DMS53 (cell line): ENCODE measurements around the gene BACE2.
"Not testable (repeated sequence)": the region's sequence is repeated elsewhere in the genome, so short reads cannot be mapped to it uniquely, and the experiment has no call there.

Source experiments
- DNase-seq: peaks from one replicate; lab custom pipeline; 2025; lab: John Stamatoyannopoulos, UW

BACE2 gene

GRCh38 chr21:41240040-41240439 lies 72.1 kb downstream of the BACE2 start:
- no peak for DNase-seq

DNA sequence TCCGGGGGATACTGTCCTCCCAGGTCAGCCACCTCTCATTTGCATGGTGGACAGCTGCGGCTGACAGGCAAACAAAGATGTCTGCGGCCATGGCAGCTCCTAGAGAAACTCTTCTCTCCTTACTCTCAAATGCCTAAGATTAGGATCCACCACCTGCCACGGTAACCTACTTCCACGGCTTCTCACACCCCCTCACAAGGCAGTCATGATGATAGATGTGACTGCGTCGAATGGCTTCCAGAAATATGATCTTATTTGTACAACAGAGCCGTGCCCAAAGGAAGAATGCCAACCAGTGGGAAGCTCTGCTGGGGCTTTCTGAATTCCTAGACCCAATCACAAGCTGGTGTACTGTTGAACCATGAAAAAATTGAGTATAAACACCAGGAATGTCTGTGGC lies 73.4 kb downstream of the BACE2 start:
- no peak for DNase-seq

GRCh38 chr21:41242238-41242829 lies 74.4 kb downstream of the BACE2 start:
- DNase-seq: no peak

GRCh38 chr21:41243107-41243506 lies 75.1 kb downstream of the BACE2 start:
- no peak for DNase-seq

- not testable (repeated sequence) for DNase-seq
Observed at GRCh38 chr21:41244266-41244880, 76.4 kb downstream of the BACE2 start.

DNA sequence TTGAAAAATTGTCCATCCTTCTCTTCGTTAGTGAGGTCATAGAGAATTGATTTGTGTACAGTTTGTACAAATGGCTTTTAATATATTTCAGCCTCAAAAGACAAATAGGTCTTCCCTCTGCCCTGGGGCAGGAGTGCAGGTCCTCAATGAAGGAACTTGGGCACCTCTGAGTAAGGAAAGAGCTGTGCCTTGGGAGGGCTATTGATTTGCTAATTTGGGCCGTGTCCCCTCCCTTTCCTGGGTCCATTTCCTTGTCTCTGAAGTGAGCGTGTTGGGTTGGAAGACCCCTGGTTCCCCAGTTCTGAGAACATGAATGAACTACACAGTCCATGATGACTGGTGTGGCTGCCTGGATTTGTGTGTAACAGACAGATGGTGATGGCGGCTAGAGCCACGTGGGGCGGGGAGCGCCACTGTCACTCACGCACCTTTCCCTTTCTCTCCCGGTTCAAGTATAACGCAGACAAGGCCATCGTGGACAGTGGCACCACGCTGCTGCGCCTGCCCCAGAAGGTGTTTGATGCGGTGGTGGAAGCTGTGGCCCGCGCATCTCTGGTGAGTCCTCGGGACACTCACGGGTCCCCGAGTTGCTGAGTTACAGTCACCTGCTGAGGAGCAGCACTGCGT lies 77.7 kb downstream of the BACE2 start:
- no peak for DNase-seq

DNA sequence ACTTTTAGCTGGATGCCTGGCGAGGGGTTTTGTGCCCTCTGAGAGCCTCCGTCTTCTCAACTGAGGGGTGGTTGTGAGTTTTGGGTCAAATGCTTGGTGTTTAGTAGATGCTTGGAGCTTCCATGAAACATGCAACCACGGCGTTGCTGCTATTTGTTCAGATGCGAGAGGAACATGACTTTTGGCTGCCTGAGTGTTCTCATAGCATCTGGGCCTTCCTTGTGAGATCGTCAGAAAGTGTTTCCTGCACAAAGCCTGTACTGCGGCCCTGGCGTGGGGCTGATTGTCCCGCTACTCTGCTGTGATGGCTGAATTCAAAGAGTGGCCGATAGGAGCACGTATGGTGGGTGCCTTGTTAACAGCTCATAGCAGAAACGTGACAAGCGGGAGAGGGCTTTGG lies 78.8 kb downstream of the BACE2 start:
- DNase-seq: no peak

DNA sequence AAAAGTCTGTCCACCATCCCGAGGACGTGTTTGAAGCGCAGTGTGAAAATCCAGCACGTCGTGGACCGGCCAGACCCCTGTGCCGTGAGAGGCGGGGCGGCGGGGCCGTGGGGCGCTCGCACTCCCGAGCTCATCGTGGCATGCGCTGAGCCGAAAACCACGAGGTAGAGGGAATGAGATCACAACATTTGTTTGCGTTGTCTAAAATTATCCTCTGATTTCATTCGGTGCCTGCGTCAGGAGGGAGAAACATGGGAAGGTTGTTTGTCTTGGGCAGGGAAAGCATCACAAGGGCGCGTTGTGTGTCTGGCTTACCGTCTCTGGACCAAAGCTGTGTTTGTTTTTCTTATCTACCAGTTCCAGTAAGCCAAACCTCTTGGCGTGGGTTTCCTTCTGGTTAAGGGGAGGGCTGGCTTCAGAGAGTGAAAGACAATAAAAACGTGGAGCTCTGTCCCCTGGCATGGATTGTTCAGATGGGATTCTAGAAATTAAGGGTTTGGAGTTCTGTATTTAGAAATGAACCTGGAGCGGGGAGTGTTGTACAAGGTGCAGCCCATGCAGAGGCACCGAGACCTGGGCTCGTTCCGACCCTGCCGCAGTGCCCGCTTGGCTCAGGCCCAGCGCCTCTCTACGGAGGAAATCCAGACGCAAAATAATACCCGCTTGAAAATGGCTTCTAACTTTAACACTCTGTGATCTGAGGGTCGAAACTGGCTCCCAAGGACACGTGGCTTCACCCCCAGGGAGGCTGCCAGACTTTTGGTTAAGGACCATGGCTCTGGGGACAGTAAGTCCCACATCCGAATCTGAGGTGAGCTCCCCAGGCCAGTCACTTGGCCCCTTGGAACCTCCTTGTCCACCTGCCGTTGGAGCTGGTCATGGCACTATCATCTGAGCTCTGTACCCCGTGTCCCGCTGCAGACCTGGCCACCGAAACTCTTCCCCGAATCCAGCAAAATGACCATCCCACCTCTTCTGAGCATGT lies 79.9 kb downstream of the BACE2 start:
- peak; percentile 21 for DNase-seq

DNA sequence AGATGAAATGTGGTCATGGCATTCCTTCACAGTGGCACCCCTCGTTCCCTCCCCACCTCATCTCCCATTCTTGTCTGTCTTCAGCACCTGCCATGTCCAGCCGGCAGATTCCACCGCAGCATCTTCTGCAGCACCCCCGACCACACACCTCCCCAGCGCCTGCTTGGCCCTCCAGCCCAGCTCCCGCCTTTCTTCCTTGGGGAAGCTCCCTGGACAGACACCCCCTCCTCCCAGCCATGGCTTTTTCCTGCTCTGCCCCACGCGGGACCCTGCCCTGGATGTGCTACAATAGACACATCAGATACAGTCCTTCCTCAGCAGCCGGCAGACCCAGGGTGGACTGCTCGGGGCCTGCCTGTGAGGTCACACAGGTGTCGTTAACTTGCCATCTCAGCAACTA lies 81.5 kb downstream of the BACE2 start:
- no peak for DNase-seq

- no peak for DNase-seq
Observed at GRCh38 chr21:41250519-41250918, 82.6 kb downstream of the BACE2 start.

DNA sequence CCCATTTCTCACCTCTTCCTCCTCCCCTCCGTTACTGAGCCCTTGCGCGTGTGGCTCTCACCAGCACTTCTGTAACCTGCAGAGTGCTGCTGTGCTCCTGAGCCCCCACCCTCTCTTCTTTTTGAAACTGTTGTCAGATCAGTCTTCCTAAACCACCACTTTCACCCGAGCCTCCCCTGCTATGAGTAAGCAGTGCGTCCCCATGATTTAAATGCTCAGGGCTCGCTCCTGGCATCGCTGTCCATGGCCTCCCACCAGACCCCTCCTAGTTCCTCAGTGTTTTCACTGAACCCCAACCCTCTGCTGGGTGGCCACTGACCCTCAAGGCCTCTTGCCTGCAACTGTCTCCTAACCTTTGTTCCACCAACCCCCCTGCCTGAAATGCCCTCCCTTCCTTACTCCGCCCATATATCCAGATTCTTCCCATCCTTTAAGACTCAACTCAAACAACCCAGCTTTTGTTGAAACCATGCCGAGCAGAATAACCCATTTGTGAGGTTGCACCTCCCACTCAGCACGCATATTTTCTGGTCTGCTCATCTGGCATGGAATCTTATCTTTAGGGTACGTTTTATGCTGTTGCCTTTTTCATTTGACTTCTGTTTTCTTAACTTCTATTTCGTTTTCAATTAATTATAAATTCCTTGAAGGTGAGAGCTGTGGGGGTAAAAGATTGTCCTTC lies 84.1 kb downstream of the BACE2 start:
- no peak for DNase-seq

DNA sequence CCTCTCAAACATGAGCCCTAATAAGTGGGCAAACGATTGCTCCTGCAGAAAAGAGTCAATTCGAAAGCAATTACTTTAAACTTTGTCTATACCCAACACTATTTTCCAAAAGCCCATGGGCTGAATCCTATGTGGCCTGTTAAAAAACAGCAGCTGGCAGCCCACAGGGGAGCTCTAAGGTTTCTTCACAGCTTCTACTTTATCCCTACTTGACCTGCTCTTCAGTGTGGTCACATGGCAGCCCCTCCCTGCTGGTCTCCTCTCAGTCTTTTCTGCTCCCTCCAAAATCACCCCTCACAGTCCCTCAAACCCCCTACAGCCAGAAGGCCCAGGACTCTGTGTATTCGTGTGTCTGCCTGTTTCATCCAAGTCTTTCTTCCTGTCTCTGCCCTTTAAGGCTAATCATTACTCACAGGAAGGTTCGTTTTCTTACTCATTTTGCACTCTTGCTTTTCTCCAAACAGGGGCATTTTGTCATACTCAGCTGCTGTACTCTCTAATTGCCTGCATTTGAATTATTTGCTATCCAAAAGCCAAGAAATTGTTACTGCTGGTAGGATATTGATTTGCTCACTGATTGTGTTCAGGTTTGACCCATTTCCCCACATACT lies 86.2 kb downstream of the BACE2 start:
- DNase-seq: no peak

DNA sequence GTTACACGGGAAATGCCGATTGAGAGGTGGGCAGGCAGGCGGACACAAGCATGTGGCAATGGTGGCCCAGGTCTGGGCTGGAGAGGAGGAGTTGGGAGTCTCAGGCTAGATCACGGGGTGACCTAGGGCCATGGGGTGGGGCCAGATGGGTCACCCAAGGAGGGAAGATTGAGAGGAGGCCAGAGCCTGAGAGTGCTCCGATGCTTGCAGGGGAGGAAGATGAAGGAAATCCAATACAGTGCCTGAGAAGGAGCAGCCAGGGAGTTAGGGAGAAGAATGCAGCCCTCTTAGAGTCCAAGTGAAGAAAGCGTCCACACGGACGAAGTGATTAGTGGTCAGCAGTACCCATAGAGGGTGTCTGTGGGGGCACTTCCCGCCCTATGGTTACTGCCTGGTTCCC lies 87.2 kb downstream of the BACE2 start:
- DNase-seq: no peak

DNA sequence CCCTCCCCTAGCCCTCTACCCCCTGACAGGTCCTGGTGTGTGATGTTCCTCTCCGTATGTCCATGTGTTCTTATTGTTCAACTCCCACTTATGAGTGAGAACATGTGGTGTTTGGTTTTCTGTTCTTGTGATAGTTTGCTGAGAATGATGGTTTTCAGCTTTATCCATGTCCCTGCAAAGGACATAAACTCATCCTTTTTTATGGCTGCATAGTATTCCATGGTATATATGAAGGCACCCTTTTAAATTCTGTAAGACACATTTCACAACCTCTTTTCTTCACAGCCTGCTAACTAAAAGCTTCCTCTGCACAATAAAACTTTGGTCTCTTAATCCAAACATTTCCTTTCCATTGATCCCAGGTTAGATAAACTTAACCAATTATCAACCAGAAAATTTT lies 88.3 kb downstream of the BACE2 start:
- DNase-seq: not testable (repeated sequence)

GRCh38 chr21:41256771-41257702 lies 89.1 kb downstream of the BACE2 start:
- DNase-seq: no peak

DNA sequence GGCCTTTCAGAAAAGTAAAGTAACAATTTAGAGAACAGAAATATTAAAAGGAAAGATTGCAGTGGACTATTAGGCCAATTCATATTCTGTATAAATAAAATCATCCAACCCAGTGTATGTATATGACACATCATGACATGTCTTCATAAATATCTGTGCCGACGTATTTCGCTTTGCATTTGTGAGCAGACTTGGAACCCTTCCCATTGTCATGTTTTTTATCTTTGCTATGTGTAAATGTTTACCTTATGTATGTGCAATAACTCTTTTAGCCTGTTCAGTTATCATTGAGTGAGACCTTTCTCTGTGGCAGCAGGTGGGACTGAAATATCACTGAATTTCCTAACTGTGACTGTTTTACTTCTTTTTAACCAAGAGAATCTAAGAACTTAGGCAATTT lies 90.7 kb downstream of the BACE2 start:
- peak; percentile 70 for DNase-seq

DNA sequence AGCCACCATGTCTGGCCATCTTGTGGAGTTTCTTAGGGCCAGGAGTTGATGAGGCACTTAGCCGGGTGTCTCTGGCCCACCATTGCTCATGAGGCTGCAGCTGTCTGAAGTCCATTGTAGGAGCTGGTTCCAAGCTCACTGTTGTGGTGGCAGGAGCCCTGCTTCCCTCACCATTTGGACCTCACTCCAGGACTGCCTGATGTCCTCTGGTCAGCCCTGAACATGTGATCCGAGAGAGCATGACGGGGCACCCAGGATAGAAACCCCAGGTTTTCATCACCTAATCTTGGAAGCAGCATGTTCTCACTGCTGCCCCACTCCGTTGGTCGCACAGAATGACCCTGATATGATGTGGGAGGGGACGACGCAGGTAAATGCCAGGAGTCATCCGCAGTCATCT lies 92.5 kb downstream of the BACE2 start:
- DNase-seq: no peak

DNA sequence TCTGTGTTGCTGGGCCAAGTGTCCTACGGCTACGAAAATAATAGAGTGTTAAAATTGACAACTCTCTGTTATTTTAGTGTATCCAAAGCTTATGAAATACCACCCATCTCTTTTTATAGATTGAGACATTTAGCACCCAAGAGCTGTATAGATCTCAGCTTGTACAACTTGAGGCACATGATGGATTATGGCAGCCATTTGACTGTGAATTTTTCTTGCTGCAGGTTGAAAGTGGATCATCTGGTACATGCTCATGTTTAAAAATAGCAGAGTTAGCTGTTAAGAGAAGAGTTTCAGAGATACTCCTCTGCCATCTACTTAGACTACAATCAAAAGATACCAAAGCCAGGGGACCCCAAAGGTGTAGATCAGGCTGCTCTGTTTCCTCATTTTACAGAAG lies 99.4 kb downstream of the BACE2 start:
- DNase-seq: no peak

GRCh38 chr21:41269535-41269934 lies 101.6 kb downstream of the BACE2 start:
- DNase-seq: no peak

DNA sequence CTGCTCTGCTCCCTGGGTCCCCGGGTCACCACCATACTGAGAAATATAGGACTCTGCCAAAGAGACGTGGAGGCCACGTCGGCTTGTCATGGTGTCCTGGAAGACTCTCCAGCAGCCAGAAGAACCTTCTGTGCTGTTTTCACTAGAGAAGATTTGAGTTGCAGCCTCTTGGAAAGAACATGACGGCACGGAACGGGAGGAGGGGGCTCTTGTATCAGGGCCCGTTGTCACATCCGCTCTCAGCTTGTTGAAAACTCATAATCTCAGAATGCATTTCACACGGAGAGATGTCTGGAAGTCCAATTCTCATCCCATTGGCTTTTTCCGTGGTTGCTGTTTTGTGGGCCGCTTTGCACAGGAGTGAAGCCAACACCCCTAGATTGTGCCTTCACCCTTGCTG lies 109.2 kb downstream of the BACE2 start:
- no peak for DNase-seq
